Activated naive CD8-positive, alpha-beta T cell treated with anti-CD3 and anti-CD28 coated beads, Interleukin-2, amount 50 U/mL, for 24 hours (primary cell): Measurements from ENCODE around the gene MYL1.

Source experiments
- ATAC-seq: fragments of 150-1000 bp; cut with Tn5 transposase; one replicate; pipeline ENCODE4 v1.10.0; 2021
- DNase-seq: peaks from one replicate; pipeline ENCODE4 v3.0.0; 2021
- H3K27ac Mint-ChIP-seq: one replicate; pipeline ENCODE4 v1.8.0; 2021; ENCODE audit warnings: mild to moderate bottlenecking, mixed read lengths
- H3K27me3 Mint-ChIP-seq: one replicate; pipeline ENCODE4 v1.8.0; 2021; ENCODE audit warnings: mixed read lengths
- H3K36me3 Mint-ChIP-seq: one replicate; pipeline ENCODE4 v1.8.0; 2021; ENCODE audit warnings: low read depth, mixed read lengths
- H3K4me1 Mint-ChIP-seq: one replicate; pipeline ENCODE4 v1.8.0; 2021; ENCODE audit warnings: mixed read lengths
- H3K4me3 Mint-ChIP-seq: one replicate; pipeline ENCODE4 v1.8.0; 2021; ENCODE audit warnings: mild to moderate bottlenecking, moderate library complexity, mixed read lengths
- H3K9me3 Mint-ChIP-seq: one replicate; pipeline ENCODE4 v1.8.0; 2021; ENCODE audit warnings: mixed read lengths

MYL1 gene

GRCh38 chr2:210315015-210315788 lies at the start of gene MYL1:
Gene MYL1 (minus strand): TSS chr2:210315174. CDS start chr2:210315042, 132 bp downstream.
- Mint-ChIP-seq H3K27me3 (peaks cover 2% of the 10 kb centered on the region), H3K36me3 (no peaks in the 10 kb centered on the region), H3K4me3 (no peak within 1 kb of the TSS), H3K9me3 (no peaks in the 10 kb centered on the region), H3K4me1 (no peaks in the 10 kb centered on the region), H3K27ac (no peak within 1 kb of the TSS)
- no peak for DNase-seq
- no peak for ATAC-seq

- ATAC-seq: no peak
- H3K27ac Mint-ChIP-seq: no peak overlapping the region
- no peaks in the 10 kb centered on the region for H3K27me3 Mint-ChIP-seq
- DNase-seq: no peak
- H3K36me3 Mint-ChIP-seq: no peaks in the 10 kb centered on the region
- no peaks in the 10 kb centered on the region for H3K9me3 Mint-ChIP-seq
- H3K4me1 Mint-ChIP-seq: no peaks in the 10 kb centered on the region
- H3K4me3 Mint-ChIP-seq: no peak overlapping the region
Measured at GRCh38 chr2:210363876-210364275, 48.9 kb upstream of the MYL1 start.

- DNase-seq (no peak), ATAC-seq (no peak)
- Mint-ChIP-seq H3K27ac (no peak overlapping the region), H3K27me3 (no peaks in the 10 kb centered on the region), H3K4me3 (no peak overlapping the region), H3K9me3 (no peaks in the 10 kb centered on the region), H3K4me1 (no peaks in the 10 kb centered on the region), H3K36me3 (no peaks in the 10 kb centered on the region)
Measured at GRCh38 chr2:210363261-210363660, 48.3 kb upstream of the MYL1 start.

DNA sequence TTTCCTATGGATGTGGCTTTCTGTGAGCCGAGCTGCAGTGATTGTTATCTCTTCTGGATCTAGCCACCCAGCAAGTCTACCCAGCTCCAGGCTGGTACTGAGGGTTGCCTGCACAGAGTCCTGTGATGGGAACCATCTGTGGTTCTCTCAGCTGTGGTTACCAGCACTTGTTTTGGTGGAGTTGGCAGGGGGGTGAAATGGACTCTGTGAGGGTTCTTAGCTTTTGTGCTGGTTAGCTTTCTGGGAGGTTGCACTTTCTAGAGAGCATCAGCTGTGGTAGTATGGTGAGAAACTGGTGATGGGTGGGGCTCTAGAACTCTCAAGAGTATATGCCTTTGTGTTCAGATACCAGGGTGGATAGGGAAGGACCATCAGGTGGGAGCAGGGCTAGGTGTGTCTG lies 45.4 kb upstream of the MYL1 start:
- no peaks in the 10 kb centered on the region for H3K36me3 Mint-ChIP-seq
- no peaks in the 10 kb centered on the region for H3K4me1 Mint-ChIP-seq
- ATAC-seq (no peak), DNase-seq (no peak)
- H3K27me3 Mint-ChIP-seq: no peaks in the 10 kb centered on the region
- no peaks in the 10 kb centered on the region for H3K9me3 Mint-ChIP-seq
- H3K4me3 Mint-ChIP-seq: no peak overlapping the region
- H3K27ac Mint-ChIP-seq: no peak overlapping the region

GRCh38 chr2:210356944-210357343 lies 42.0 kb upstream of the MYL1 start:
- DNase-seq: no peak
- H3K36me3 Mint-ChIP-seq: no peaks in the 10 kb centered on the region
- no peak overlapping the region for H3K4me3 Mint-ChIP-seq
- H3K9me3 Mint-ChIP-seq: no peaks in the 10 kb centered on the region
- no peak overlapping the region for H3K27ac Mint-ChIP-seq
- H3K27me3 Mint-ChIP-seq: no peaks in the 10 kb centered on the region
- no peaks in the 10 kb centered on the region for H3K4me1 Mint-ChIP-seq
- ATAC-seq: no peak

DNA sequence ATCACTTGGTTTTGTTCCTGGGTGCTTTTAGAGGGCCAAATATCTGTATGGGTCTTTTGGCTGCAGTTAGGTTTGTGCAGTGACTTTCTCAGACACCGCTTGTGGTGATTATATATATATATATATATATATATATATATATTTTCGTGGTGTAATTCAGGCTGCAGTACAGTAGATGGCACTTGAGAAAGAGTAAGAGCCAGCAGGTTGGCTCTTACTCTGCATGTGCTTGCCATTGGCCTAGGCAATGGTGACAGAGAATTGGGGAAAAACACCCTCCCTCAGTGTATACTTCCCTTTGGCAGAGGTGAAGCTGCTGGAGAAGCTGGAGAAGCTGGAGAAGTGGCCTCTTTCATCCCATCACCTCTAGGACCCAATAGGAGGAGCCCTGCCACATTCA lies 22.2 kb upstream of the MYL1 start:
- Mint-ChIP-seq H3K27ac (no peak overlapping the region), H3K36me3 (no peaks in the 10 kb centered on the region), H3K4me1 (no peaks in the 10 kb centered on the region), H3K27me3 (peaks cover 4% of the 10 kb centered on the region), H3K9me3 (peaks cover 24% of the 10 kb centered on the region), H3K4me3 (no peak overlapping the region)
- DNase-seq: no peak
- ATAC-seq: no peak

GRCh38 chr2:210324906-210325305 lies 9.9 kb upstream of the MYL1 start:
- Mint-ChIP-seq H3K27ac (no peak overlapping the region), H3K36me3 (no peaks in the 10 kb centered on the region), H3K4me1 (no peaks in the 10 kb centered on the region), H3K27me3 (no peaks in the 10 kb centered on the region), H3K9me3 (peaks cover 4% of the 10 kb centered on the region), H3K4me3 (no peak overlapping the region)
- ATAC-seq: no peak
- DNase-seq: no peak

DNA sequence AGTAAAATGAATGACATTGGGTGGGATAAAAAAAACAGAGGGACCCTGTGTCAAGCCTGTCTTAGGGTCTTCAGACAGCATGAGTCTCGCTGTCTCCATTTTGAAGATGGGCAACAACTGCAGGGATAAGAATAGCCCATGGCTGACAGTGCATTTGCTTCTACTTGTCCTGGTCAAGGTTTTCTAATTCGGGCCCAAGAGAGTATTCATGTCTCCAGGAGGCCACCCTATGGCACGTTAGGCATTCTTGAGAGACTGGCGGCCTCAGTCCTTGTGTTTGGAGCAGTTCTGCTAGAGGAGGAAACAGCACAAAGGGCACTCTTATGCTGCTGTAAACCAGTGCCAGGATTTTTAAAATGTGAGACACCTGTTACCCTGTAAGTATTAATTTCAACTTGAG lies 9.5 kb upstream of the MYL1 start:
- Mint-ChIP-seq H3K4me1 (no peaks in the 10 kb centered on the region), H3K27ac (no peak overlapping the region), H3K4me3 (no peak overlapping the region), H3K27me3 (no peaks in the 10 kb centered on the region), H3K9me3 (peaks cover 4% of the 10 kb centered on the region), H3K36me3 (no peaks in the 10 kb centered on the region)
- ATAC-seq (no peak), DNase-seq (no peak)

DNA sequence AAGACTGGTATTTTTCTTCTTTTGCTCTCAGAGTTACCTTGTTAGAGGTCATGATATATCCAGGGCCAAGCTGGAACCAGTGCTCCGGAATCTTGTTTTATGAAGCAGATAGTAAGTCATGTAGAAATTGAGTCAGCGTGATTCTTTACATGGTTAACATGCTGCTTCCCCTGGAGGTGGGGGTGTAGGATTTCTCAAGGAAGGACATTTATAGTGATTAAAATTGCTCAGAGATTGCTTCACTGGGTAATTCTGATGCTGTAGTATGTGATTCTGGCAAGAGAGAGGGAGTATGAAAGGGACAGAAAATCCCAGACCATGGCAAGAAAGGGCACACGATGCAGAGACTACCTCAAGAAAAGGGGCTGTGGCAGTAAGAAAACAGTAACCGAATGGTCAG lies 8.0 kb upstream of the MYL1 start:
- DNase-seq (no peak), ATAC-seq (no peak)
- H3K27me3 Mint-ChIP-seq: no peaks in the 10 kb centered on the region
- H3K4me3 Mint-ChIP-seq: no peak overlapping the region
- H3K36me3 Mint-ChIP-seq: no peaks in the 10 kb centered on the region
- no peaks in the 10 kb centered on the region for H3K4me1 Mint-ChIP-seq
- H3K27ac Mint-ChIP-seq: no peak overlapping the region
- peaks cover 4% of the 10 kb centered on the region for H3K9me3 Mint-ChIP-seq

DNA sequence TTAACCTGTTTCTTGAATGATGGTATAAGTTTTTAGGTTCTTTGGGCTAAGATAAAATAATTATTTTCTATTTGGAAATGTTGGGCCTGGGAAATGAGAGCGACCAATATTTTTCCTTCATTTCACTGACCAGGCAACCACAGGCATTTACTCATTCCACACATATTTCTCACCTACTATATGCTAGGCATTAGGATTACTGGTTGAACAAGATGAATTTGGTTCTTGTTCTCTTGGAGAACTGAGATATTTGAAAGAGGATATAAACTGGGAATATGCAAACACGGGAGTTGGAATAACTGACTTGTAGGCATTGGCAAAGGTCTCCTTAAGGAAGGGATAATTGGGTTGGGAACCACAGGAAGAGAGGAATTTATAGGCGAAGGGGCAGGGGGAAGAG lies 3.9 kb upstream of the MYL1 start:
- no peaks in the 10 kb centered on the region for H3K9me3 Mint-ChIP-seq
- no peak for ATAC-seq
- no peak overlapping the region for H3K4me3 Mint-ChIP-seq
- no peaks in the 10 kb centered on the region for H3K36me3 Mint-ChIP-seq
- H3K27me3 Mint-ChIP-seq: peaks cover 2% of the 10 kb centered on the region
- H3K4me1 Mint-ChIP-seq: no peaks in the 10 kb centered on the region
- DNase-seq: no peak
- H3K27ac Mint-ChIP-seq: no peak overlapping the region

DNA sequence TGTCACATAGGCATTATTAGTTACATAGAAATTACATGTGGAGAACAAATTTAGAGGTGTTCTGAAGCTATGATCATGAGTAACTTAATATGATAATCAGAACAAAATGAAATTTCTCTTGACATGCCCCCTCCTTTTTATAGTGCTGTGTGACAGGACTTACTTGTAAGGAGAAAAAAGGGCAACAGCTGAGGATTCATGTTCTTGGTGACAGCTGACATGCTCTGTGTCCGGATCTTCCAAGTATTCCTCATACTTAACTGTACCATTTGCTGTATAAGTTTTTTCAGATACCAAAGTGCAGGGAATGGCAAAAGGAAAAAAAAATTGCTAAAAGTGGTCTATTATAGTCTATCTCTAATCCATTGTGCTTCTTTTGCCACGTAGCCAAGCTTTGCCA lies 3.5 kb upstream of the MYL1 start:
- DNase-seq (no peak), ATAC-seq (no peak)
- Mint-ChIP-seq H3K36me3 (no peaks in the 10 kb centered on the region), H3K4me1 (no peaks in the 10 kb centered on the region), H3K9me3 (no peaks in the 10 kb centered on the region), H3K4me3 (no peak overlapping the region), H3K27ac (no peak overlapping the region), H3K27me3 (peaks cover 2% of the 10 kb centered on the region)

- H3K4me3 Mint-ChIP-seq: no peak overlapping the region
- no peak overlapping the region for H3K27ac Mint-ChIP-seq
- no peaks in the 10 kb centered on the region for H3K9me3 Mint-ChIP-seq
- DNase-seq (no peak), ATAC-seq (no peak)
- no peaks in the 10 kb centered on the region for H3K4me1 Mint-ChIP-seq
- H3K27me3 Mint-ChIP-seq: peaks cover 3% of the 10 kb centered on the region
- no peaks in the 10 kb centered on the region for H3K36me3 Mint-ChIP-seq
Measured at GRCh38 chr2:210310550-210310949, 4.4 kb downstream of the MYL1 start.

- Mint-ChIP-seq H3K9me3 (no peaks in the 10 kb centered on the region), H3K27me3 (peaks cover 2% of the 10 kb centered on the region), H3K4me1 (no peaks in the 10 kb centered on the region), H3K27ac (no peak overlapping the region), H3K4me3 (no peak overlapping the region), H3K36me3 (no peaks in the 10 kb centered on the region)
- DNase-seq: no peak
- ATAC-seq: no peak
Measured at GRCh38 chr2:210309548-210310233, 5.3 kb downstream of the MYL1 start.

DNA sequence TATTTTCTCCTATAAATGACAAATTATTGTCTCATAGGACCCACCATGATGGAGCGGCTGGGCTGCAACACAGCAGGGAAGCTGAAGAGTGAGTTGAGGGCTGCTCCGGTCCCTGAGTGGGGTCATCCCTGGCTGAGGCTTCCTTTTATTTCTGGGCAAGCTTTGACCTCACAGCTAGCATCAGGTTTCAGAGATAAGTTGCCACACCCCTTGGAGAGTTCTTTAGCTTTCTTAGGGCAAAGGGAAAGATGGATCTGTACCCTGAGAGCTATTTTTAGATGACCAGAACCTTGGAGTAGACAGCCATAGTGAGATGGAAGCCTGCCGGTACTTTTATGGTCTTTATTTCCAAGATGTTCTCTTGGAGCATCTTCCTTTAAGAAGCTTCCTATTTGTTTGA lies 11.5 kb downstream of the MYL1 start:
- H3K27me3 Mint-ChIP-seq: peaks cover 2% of the 10 kb centered on the region
- no peak overlapping the region for H3K27ac Mint-ChIP-seq
- no peak for DNase-seq
- ATAC-seq: no peak
- H3K9me3 Mint-ChIP-seq: no peaks in the 10 kb centered on the region
- no peak overlapping the region for H3K4me3 Mint-ChIP-seq
- no peaks in the 10 kb centered on the region for H3K4me1 Mint-ChIP-seq
- no peaks in the 10 kb centered on the region for H3K36me3 Mint-ChIP-seq

DNA sequence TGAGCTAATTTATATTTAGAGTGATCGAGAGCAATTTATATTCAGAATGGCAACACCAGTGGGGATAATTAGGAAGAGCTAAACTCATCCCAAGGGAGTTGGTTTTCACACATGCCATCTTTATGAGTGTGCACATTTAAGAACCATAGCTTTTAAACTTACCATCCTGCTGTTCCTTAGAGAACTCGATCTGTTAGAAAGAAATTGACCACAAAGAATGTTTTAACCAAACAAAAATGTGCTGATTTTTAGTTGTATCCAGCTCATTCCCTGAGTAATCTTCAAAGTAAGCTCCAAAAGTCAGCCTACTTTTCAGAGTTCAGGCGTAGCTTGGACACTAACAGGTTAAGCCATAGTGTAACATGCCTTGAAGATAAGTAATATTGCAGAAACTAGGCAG lies 12.6 kb downstream of the MYL1 start:
- H3K4me3 Mint-ChIP-seq: no peak overlapping the region
- H3K4me1 Mint-ChIP-seq: no peaks in the 10 kb centered on the region
- H3K27me3 Mint-ChIP-seq: peaks cover 2% of the 10 kb centered on the region
- DNase-seq (no peak), ATAC-seq (no peak)
- H3K9me3 Mint-ChIP-seq: no peaks in the 10 kb centered on the region
- no peaks in the 10 kb centered on the region for H3K36me3 Mint-ChIP-seq
- H3K27ac Mint-ChIP-seq: no peak overlapping the region
